GM23338 (cell line): ENCODE results near the gene TOP1. TPM values are rescaled to one million over a fixed set of nuclear protein-coding genes. Genes with fewer than 3 reads are reported as not detected.
A peak's percentile ranks its signal among the peaks of the same experiment; 100 is the strongest.

Experiments used
- ATAC-seq: fragments of 200-7000 bp; cut with Tn5 transposase; 3 replicates; pipeline ENCODE4 v1.9.1; 2020
- DNase-seq: peaks from one replicate; pipeline ENCODE4 v3.0.0-alpha.2; 2015; ENCODE audit warnings: low spot score
- H2AFZ ChIP-seq: fragments of 200-600 bp; sonication (generic); 2 replicates; pipeline ENCODE4 v1.8.0; 2016; ENCODE audit warnings: antibody characterized with exemption, mild to moderate bottlenecking, moderate library complexity
- H3F3A ChIP-seq: fragments of 200-600 bp; sonication (generic); replicated peaks from 2 replicates; pipeline ENCODE4 v1.8.0; 2017; ENCODE audit warnings: antibody characterized with exemption, mixed run types, low read depth
- H3K27ac ChIP-seq: fragments of 200-600 bp; sonication (generic); 2 replicates; pipeline ENCODE4 v1.6.1; 2016; ENCODE audit warnings: low read depth
- H3K27me3 ChIP-seq: fragments of 200-600 bp; sonication (generic); 2 replicates; pipeline ENCODE4 v1.8.0; 2016; ENCODE audit warnings: mild to moderate bottlenecking, mixed run types, moderate library complexity; ENCODE audit not compliant: insufficient read depth
- H3K36me3 ChIP-seq: fragments of 200-600 bp; sonication (generic); 2 replicates; pipeline ENCODE4 v1.8.0; 2016; ENCODE audit warnings: mild to moderate bottlenecking; ENCODE audit not compliant: insufficient read depth
- H3K4me1 ChIP-seq: fragments of 200-600 bp; sonication (generic); 2 replicates; pipeline ENCODE4 v1.8.0; 2016; ENCODE audit warnings: mild to moderate bottlenecking, moderate library complexity; ENCODE audit not compliant: insufficient read depth
- H3K4me2 ChIP-seq: fragments of 200-600 bp; sonication (generic); 2 replicates; pipeline ENCODE4 v1.7.1; 2017; ENCODE audit warnings: mixed run types
- H3K4me3 ChIP-seq: fragments of 200-600 bp; sonication (generic); 2 replicates; pipeline ENCODE4 v1.6.1; 2016; ENCODE audit warnings: mixed run types
- H3K79me2 ChIP-seq: fragments of 200-600 bp; sonication (generic); replicated peaks from 2 replicates; pipeline ENCODE4 v1.8.0; 2017; ENCODE audit warnings: mild to moderate bottlenecking; ENCODE audit not compliant: insufficient read depth
- H3K9me2 ChIP-seq: fragments of 200-600 bp; sonication (generic); 2 replicates; pipeline ENCODE4 v1.8.0; 2017; ENCODE audit not compliant: insufficient read depth
- H4K20me1 ChIP-seq: fragments of 200-600 bp; sonication (generic); replicated peaks from 2 replicates; pipeline ENCODE4 v1.8.0; 2017; ENCODE audit warnings: mild to moderate bottlenecking; ENCODE audit not compliant: insufficient read depth
- H3K27ac Mint-ChIP-seq: 2 replicates; pipeline ENCODE4 v1.8.0; 2020; ENCODE audit warnings: inconsistent platforms, mild to moderate bottlenecking, moderate library complexity, mixed read lengths
- H3K27me3 Mint-ChIP-seq: 3 replicates; pipeline ENCODE4 v1.8.0; 2022; ENCODE audit warnings: low read depth, mild to moderate bottlenecking, moderate library complexity, mixed read lengths, inconsistent platforms; ENCODE audit not compliant: insufficient read depth, poor library complexity
- H3K36me3 Mint-ChIP-seq: 3 replicates; pipeline ENCODE4 v1.8.0; 2021; ENCODE audit warnings: low read depth, mild to moderate bottlenecking, inconsistent platforms, moderate library complexity, mixed read lengths
- H3K4me1 Mint-ChIP-seq: 3 replicates; pipeline ENCODE4 v1.8.0; 2020; ENCODE audit warnings: mild to moderate bottlenecking, inconsistent platforms, mixed read lengths
- H3K4me3 Mint-ChIP-seq: 3 replicates; pipeline ENCODE4 v1.8.0; 2021; ENCODE audit warnings: moderate library complexity, mild to moderate bottlenecking, inconsistent platforms, mixed read lengths
- H3K9me3 Mint-ChIP-seq: 3 replicates; pipeline ENCODE4 v1.8.0; 2020; ENCODE audit warnings: moderate library complexity, mild to moderate bottlenecking, inconsistent platforms, mixed read lengths
- CREB1 ChIP-seq: fragments of 250-450 bp; sonication (Bioruptor Pico); IDR thresholded peaks from 2 replicates; pipeline ENCODE4 v1.5.0; 2020; ENCODE audit warnings: low read depth, mild to moderate bottlenecking, moderate library complexity
- ETS1 ChIP-seq: IDR thresholded peaks from 2 replicates; pipeline ENCODE4 v1.6.1; 2016; ENCODE audit warnings: antibody characterized with exemption
- EZH2phosphoT487 ChIP-seq: fragments of 200-600 bp; sonication (generic); IDR thresholded peaks from one replicate; pipeline ENCODE4 v1.8.1; 2018; ENCODE audit warnings: antibody characterized with exemption; ENCODE audit not compliant: unreplicated experiment
- POLR2AphosphoS5 ChIP-seq: IDR thresholded peaks from 2 replicates; pipeline ENCODE4 v1.6.1; 2016; ENCODE audit warnings: antibody characterized with exemption, low read depth
- REST ChIP-seq: IDR thresholded peaks from one replicate; pipeline ENCODE4 v1.6.1; 2018; ENCODE audit warnings: antibody characterized with exemption; ENCODE audit not compliant: unreplicated experiment
- STAT1 ChIP-seq: IDR thresholded peaks from one replicate; pipeline ENCODE4 v1.6.1; 2016; ENCODE audit warnings: antibody characterized with exemption; ENCODE audit not compliant: unreplicated experiment
- ZNF331 ChIP-seq: fragments of 250-450 bp; sonication (Bioruptor Pico); IDR thresholded peaks from 2 replicates; pipeline ENCODE4 v1.5.0; 2020; ENCODE audit warnings: low read depth, mild to moderate bottlenecking, moderate library complexity
- polyA plus RNA-seq: library from polyadenylated mRNA; unstranded; fragments of >200 nt; fragmentation: Nextera tagmentation; extraction: Ambion mirVana; gene quantifications from 2 replicates; pipeline ENCODE4 v1.2.1, GENCODE V29; 2016
- total RNA-seq: library from RNA; depleted of rRNA; stranded (reverse); fragments of >200 nt; shearing (Covaris generic); gene quantifications from 2 replicates; pipeline ENCODE4 v1.2.3, GENCODE V29; 2014
- TF ChIP-seq, protein P1 (sequence below): fragments of 250-450 bp; sonication (Bioruptor Pico); IDR thresholded peaks from 2 replicates; pipeline ENCODE4 v1.5.0; 2020; ENCODE audit warnings: mild to moderate bottlenecking, moderate library complexity

TOP1 gene
- total and polyA plus RNA-seq, 2 experiments from 2014 or later = 62.4 to 101 TPM

- H3K79me2 ChIP-seq = peaks cover 88% of the 10 kb centered on the region
- H4K20me1 ChIP-seq = peaks cover 52% of the 10 kb centered on the region
- H3K27ac ChIP-seq = no peak overlapping the region
- ATAC-seq (no peak), DNase-seq (no peak)
- no peak overlapping the region for H3K4me3 Mint-ChIP-seq
- H3K27me3 Mint-ChIP-seq = no peaks in the 10 kb centered on the region
- no peak overlapping the region for H3K4me3 ChIP-seq
- H3K36me3 Mint-ChIP-seq = peaks cover 20% of the 10 kb centered on the region; the same call in 2 of the 3 replicates
- no peaks in the 10 kb centered on the region for H3K36me3 ChIP-seq
- H3K9me3 Mint-ChIP-seq = no peaks in the 10 kb centered on the region
- no peaks in the 10 kb centered on the region for H3K9me2 ChIP-seq
- no peak overlapping the region for H2AFZ ChIP-seq
- no peak overlapping the region for H3K4me2 ChIP-seq
- peaks cover 33% of the 10 kb centered on the region for H3K4me1 Mint-ChIP-seq
- no peak for TF ChIP-seq CREB1 (CRISPR knock-in tag)
- no peak for TF ChIP-seq REST
- no peak for TF ChIP-seq ETS1
- TF ChIP-seq EZH2phosphoT487 = no peak
- TF ChIP-seq STAT1 = no peak
- TF ChIP-seq ZNF331 = no peak
- TF ChIP-seq, protein P1, sequence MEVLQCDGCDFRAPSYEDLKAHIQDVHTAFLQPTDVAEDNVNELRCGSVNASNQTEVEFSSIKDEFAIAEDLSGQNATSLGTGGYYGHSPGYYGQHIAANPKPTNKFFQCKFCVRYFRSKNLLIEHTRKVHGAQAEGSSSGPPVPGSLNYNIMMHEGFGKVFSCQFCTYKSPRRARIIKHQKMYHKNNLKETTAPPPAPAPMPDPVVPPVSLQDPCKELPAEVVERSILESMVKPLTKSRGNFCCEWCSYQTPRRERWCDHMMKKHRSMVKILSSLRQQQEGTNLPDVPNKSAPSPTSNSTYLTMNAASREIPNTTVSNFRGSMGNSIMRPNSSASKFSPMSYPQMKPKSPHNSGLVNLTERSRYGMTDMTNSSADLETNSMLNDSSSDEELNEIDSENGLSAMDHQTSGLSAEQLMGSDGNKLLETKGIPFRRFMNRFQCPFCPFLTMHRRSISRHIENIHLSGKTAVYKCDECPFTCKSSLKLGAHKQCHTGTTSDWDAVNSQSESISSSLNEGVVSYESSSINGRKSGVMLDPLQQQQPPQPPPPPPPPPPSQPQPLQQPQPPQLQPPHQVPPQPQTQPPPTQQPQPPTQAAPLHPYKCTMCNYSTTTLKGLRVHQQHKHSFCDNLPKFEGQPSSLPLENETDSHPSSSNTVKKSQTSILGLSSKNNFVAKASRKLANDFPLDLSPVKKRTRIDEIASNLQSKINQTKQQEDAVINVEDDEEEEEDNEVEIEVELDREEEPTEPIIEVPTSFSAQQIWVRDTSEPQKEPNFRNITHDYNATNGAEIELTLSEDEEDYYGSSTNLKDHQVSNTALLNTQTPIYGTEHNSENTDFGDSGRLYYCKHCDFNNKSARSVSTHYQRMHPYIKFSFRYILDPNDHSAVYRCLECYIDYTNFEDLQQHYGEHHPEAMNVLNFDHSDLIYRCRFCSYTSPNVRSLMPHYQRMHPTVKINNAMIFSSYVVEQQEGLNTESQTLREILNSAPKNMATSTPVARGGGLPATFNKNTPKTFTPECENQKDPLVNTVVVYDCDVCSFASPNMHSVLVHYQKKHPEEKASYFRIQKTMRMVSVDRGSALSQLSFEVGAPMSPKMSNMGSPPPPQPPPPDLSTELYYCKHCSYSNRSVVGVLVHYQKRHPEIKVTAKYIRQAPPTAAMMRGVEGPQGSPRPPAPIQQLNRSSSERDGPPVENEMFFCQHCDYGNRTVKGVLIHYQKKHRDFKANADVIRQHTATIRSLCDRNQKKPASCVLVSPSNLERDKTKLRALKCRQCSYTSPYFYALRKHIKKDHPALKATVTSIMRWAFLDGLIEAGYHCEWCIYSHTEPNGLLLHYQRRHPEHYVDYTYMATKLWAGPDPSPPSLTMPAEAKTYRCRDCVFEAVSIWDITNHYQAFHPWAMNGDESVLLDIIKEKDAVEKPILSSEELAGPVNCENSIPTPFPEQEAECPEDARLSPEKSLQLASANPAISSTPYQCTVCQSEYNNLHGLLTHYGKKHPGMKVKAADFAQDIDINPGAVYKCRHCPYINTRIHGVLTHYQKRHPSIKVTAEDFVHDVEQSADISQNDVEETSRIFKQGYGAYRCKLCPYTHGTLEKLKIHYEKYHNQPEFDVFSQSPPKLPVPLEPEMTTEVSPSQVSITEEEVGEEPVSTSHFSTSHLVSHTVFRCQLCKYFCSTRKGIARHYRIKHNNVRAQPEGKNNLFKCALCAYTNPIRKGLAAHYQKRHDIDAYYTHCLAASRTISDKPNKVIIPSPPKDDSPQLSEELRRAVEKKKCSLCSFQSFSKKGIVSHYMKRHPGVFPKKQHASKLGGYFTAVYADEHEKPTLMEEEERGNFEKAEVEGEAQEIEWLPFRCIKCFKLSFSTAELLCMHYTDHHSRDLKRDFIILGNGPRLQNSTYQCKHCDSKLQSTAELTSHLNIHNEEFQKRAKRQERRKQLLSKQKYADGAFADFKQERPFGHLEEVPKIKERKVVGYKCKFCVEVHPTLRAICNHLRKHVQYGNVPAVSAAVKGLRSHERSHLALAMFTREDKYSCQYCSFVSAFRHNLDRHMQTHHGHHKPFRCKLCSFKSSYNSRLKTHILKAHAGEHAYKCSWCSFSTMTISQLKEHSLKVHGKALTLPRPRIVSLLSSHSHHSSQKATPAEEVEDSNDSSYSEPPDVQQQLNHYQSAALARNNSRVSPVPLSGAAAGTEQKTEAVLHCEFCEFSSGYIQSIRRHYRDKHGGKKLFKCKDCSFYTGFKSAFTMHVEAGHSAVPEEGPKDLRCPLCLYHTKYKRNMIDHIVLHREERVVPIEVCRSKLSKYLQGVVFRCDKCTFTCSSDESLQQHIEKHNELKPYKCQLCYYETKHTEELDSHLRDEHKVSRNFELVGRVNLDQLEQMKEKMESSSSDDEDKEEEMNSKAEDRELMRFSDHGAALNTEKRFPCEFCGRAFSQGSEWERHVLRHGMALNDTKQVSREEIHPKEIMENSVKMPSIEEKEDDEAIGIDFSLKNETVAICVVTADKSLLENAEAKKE = no peak
- TF ChIP-seq POLR2AphosphoS5 = no peak
- no peaks in the 10 kb centered on the region for H3F3A ChIP-seq
- no peaks in the 10 kb centered on the region for H3K27me3 ChIP-seq
- H3K4me1 ChIP-seq = peaks cover 16% of the 10 kb centered on the region
- peak overlapping the region; percentile 33; the same call in 1 of the 2 replicates for H3K27ac Mint-ChIP-seq
These were observed 44.3 kb downstream of the TOP1 start for GRCh38 chr20:41072915-41073314.
